ENCODE results near the gene FXYD7.
"Not testable (repeated sequence)": the region's sequence is repeated elsewhere in the genome, so short reads cannot be mapped to it uniquely, and the experiment has no call there.

FXYD7 gene

DNA sequence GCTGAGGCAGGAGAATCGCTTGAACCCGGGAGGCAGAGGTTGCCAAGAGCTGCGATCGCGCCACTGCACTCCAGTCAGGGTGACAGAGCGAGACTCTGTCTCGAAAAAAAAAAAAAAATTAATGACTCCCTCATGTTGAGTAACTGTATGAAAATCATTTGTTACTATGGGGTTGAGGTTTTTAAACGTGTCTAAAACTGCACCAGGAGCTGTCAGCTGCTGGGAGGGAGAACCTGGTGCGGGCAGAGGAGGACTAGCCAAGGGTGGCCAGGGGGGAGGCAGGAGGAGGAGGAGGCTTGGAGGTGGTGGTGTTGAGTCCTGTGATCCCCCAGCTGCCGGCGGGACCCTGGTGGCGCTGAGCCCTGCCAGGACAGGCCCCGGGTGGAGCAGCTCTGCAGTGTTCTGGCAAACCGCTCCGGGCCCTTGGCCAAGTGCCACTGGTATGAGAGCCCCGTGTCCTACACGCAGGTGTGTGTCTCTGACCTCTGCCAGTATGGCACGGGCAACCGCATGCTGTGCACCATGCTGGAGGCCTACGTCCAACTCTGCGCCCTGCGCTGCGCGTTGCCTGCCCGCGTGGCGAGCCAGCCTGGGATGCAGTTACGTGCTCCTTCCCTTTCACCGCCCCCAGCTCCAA is 44.5 kb upstream of the FXYD7 start:
- H3K36me3 ChIP-seq (ENCODE audit: control insufficient read depth, insufficient read depth, low read length), result no peaks in the 10 kb centered on the region
- H3K4me3 ChIP-seq (replicated peaks; ENCODE audit: low read depth, low read length), result no peak overlapping the region
- TF ChIP-seq, protein P1, sequence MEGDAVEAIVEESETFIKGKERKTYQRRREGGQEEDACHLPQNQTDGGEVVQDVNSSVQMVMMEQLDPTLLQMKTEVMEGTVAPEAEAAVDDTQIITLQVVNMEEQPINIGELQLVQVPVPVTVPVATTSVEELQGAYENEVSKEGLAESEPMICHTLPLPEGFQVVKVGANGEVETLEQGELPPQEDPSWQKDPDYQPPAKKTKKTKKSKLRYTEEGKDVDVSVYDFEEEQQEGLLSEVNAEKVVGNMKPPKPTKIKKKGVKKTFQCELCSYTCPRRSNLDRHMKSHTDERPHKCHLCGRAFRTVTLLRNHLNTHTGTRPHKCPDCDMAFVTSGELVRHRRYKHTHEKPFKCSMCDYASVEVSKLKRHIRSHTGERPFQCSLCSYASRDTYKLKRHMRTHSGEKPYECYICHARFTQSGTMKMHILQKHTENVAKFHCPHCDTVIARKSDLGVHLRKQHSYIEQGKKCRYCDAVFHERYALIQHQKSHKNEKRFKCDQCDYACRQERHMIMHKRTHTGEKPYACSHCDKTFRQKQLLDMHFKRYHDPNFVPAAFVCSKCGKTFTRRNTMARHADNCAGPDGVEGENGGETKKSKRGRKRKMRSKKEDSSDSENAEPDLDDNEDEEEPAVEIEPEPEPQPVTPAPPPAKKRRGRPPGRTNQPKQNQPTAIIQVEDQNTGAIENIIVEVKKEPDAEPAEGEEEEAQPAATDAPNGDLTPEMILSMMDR (IDR thresholded peaks at IDR 0.05; ENCODE audit: insufficient read depth, low read length, poor library complexity, severe bottlenecking), result no peak
- no peaks in the 10 kb centered on the region for H3K27me3 ChIP-seq (replicated peaks; ENCODE audit: control insufficient read depth, insufficient read depth, low read length)
- DNase-seq (ENCODE audit: extremely low read depth, insufficient read length), result no peak

DNA sequence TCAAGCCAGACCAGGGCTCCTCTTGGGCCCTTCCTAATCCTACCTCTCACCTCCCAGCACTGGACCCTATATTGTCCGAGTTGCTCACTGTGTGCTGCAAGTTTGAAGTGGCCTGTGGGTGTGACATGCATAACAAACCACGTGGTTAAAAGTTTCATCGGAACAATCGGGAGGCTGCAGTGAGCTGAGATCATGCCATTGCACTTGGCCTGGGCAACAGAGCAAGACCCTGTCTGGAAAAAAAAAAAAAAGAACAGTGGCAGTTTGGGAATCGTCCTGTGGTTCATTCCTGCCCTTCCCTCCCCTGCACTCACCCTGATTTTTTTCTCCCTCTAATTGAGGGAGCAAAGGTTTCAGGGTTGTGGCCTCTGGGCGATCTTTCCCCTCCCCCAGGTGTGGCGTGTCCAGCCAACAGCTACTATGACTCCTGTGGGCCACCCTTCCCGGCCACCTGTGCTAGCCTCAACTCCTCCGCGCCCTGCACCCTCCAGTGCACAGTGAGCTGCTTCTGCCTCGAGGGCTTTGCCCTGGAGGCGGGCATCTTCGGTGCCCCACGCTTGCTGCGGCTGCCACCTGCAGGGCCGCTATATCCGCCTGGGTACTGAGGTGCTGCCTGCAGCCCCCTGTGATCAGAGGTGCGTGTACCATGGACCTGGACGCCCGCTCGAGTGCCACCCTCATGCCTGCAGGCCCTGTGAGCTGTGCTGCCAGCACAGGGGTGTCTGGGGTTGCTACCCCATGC is 43.7 kb upstream of the FXYD7 start:
- Histone ChIP-seq H3K27me3 (replicated peaks; ENCODE audit: control insufficient read depth, insufficient read depth, low read length) (no peaks in the 10 kb centered on the region), H3K4me3 (replicated peaks; ENCODE audit: low read depth, low read length) (no peak overlapping the region), H3K36me3 (ENCODE audit: control insufficient read depth, insufficient read depth, low read length) (no peaks in the 10 kb centered on the region)
- TF ChIP-seq, protein P1 (IDR thresholded peaks at IDR 0.05; ENCODE audit: insufficient read depth, low read length, poor library complexity, severe bottlenecking), result no peak
- no peak for DNase-seq (ENCODE audit: extremely low read depth, insufficient read length)

DNA sequence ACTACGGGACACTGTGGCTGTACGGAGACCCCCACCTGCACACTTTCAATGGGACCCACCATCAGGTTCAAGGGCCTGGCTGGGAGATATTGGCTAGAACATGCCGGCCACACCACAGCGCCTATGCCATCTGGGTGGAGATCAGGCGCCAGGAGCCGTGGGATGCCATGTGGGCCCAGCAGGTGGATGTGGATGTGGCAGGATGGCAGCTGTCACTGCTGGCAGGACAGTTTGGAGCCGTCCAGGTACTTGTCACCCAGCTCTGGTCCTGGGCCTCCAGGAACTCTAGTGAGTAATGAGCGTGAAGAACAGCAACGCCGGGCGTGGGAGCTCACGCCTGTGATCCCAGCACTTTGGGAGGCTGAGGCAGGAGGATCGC is 43.2 kb upstream of the FXYD7 start:
- Histone ChIP-seq H3K4me3 (replicated peaks; ENCODE audit: low read depth, low read length) (no peak overlapping the region), H3K36me3 (ENCODE audit: control insufficient read depth, insufficient read depth, low read length) (no peaks in the 10 kb centered on the region), H3K27me3 (replicated peaks; ENCODE audit: control insufficient read depth, insufficient read depth, low read length) (no peaks in the 10 kb centered on the region)
- TF ChIP-seq, protein P1 (IDR thresholded peaks at IDR 0.05; ENCODE audit: insufficient read depth, low read length, poor library complexity, severe bottlenecking), result no peak
- DNase-seq (ENCODE audit: extremely low read depth, insufficient read length), result no peak

DNA sequence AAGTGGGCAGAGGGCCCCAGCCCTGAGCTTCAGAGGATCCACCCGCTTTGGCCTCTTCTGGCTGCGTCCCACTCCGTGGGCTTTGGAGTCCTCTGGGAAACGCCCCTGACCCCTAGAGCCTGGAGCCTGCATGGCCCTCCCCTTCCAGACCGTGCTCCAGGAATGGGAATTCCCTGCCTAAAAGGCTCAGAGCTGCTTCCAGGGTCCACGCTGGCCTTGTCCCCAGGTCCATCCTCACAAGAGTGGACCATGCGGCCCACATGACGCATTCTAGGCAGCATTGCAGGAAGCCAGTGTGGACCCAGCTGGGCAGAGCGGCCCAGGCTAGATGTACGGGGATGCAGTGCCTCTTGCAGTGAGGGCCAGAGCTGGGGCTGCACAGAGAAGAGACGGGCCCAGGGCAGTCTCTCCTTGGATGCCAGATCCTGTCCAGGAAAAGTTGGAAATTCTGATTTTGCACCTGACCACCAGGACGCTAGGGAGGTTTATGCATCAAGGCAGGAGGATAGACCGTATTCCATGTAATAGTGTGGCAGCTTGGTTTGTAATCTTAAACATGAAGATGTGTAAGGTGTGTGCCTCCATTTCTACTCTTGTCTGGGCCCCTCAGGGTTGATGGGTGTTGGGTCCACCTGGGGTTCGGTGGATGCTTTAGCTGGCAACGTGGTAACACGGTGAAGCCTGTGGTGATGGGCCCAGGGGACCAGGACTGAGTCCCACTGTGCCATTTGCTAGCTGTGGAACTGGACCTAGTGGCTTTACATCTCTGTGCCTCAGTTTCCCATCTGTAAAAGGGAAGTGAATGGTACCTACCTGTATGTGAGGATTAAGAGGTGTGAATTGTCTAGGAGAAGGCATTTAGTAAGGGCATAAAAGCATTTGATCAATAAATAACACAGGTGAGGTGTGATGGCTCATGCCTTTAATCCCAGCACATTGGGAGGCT is 42.2 kb upstream of the FXYD7 start:
- H3K4me3 ChIP-seq (replicated peaks; ENCODE audit: low read depth, low read length), result no peak overlapping the region
- H3K27me3 ChIP-seq (replicated peaks; ENCODE audit: control insufficient read depth, insufficient read depth, low read length), result no peaks in the 10 kb centered on the region
- TF ChIP-seq, protein P1 (IDR thresholded peaks at IDR 0.05; ENCODE audit: insufficient read depth, low read length, poor library complexity, severe bottlenecking), result no peak
- no peaks in the 10 kb centered on the region for H3K36me3 ChIP-seq (ENCODE audit: control insufficient read depth, insufficient read depth, low read length)
- DNase-seq (ENCODE audit: extremely low read depth, insufficient read length), result no peak

DNA sequence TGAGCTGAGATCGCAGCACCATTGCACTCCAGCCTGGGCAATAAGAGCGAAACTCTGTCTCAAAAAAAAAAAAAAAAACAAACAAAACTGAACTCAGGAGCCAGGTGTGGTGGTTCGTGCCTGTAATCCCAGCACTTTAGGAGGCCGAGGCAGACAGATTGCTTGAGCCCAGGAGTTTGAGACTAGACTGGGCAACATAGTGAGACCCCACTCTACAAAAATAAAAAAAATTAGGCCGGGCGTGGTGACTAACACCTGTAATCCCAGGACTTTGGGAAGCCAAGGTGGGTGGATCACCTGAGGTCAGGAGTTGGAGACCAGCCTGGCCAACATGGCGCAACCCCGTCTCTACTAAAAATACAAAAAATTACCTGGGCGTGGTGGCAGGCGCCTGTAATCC is 41.1 kb upstream of the FXYD7 start:
- DNase-seq (ENCODE audit: extremely low read depth, insufficient read length); H3K36me3 ChIP-seq (ENCODE audit: control insufficient read depth, insufficient read depth, low read length); H3K27me3 ChIP-seq (replicated peaks; ENCODE audit: control insufficient read depth, insufficient read depth, low read length); H3K4me3 ChIP-seq (replicated peaks; ENCODE audit: low read depth, low read length): not testable (repeated sequence)

DNA sequence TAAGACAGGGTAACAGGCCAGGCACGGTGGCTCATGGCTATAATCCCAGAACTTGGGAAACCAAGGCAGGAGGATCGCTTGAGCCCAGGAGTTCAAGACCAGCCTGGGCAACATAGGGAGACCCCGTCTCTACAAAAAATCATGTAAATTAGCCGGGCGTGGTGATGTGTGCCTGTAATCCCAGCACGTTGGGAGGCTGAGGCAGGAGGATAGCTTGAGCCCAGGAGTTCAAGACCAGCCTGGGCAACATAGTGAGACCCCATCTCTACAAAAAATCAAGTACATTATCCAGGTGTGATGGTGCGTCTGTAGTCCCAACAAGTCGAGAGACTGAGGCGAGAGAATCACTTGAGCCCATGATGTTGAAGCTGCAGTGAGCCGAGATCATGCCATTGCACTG is 39.4 kb upstream of the FXYD7 start:
- not testable (repeated sequence) for DNase-seq (ENCODE audit: extremely low read depth, insufficient read length); H3K27me3 ChIP-seq (replicated peaks; ENCODE audit: control insufficient read depth, insufficient read depth, low read length); H3K36me3 ChIP-seq (ENCODE audit: control insufficient read depth, insufficient read depth, low read length); H3K4me3 ChIP-seq (replicated peaks; ENCODE audit: low read depth, low read length)

Data from GM06990 (cell line).